GM06990 (cell line): ENCODE results near the gene ERLIN1.

Source experiments
- DNase-seq: peaks from one replicate; pipeline ENCODE4 v3.0.0-alpha.2; 2011; ENCODE audit not compliant: insufficient read length; ENCODE audit errors: extremely low read depth
- H3K27me3 ChIP-seq: replicated peaks from 2 replicates; pipeline ENCODE4 v1.6.0; 2011; ENCODE audit warnings: low read length; ENCODE audit not compliant: control insufficient read depth, insufficient read depth
- H3K36me3 ChIP-seq: 2 replicates; pipeline ENCODE4 v1.5.1; 2011; ENCODE audit warnings: low read length; ENCODE audit not compliant: control insufficient read depth, insufficient read depth
- H3K4me3 ChIP-seq: replicated peaks from 2 replicates; pipeline ENCODE4 v1.5.1; 2011; ENCODE audit warnings: low read depth, mild to moderate bottlenecking, control low read depth, low read length
- TF ChIP-seq, protein P1 (sequence below): IDR thresholded peaks from 2 replicates; pipeline ENCODE4 v1.5.1; 2011; ENCODE audit warnings: low read length, control low read depth, mild to moderate bottlenecking, inconsistent platforms; ENCODE audit not compliant: insufficient read depth, poor library complexity, severe bottlenecking

ERLIN1 gene

DNA sequence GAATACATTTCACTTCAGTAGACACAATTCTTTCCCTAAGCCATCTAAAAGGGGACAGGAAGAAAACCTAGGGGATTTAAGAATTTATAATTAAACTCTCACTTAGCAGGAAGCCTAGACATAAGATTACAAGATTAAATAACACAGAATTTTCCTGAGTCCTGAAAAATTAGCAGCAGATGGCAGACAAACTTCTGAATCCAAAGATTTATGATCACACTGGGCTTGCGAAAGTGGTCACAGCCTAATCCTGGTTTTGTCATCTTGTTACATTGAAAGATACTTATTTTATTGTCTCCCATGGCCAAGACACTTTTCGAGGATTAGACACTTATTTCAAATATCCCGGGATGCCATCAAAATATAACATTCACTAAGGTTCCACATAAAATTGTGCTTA is 2.9 kb downstream of the ERLIN1 start:
- TF ChIP-seq, protein P1, sequence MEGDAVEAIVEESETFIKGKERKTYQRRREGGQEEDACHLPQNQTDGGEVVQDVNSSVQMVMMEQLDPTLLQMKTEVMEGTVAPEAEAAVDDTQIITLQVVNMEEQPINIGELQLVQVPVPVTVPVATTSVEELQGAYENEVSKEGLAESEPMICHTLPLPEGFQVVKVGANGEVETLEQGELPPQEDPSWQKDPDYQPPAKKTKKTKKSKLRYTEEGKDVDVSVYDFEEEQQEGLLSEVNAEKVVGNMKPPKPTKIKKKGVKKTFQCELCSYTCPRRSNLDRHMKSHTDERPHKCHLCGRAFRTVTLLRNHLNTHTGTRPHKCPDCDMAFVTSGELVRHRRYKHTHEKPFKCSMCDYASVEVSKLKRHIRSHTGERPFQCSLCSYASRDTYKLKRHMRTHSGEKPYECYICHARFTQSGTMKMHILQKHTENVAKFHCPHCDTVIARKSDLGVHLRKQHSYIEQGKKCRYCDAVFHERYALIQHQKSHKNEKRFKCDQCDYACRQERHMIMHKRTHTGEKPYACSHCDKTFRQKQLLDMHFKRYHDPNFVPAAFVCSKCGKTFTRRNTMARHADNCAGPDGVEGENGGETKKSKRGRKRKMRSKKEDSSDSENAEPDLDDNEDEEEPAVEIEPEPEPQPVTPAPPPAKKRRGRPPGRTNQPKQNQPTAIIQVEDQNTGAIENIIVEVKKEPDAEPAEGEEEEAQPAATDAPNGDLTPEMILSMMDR = no peak
- no peak overlapping the region for H3K4me3 ChIP-seq
- H3K36me3 ChIP-seq = no peaks in the 10 kb centered on the region; the same call in 1 of the 2 replicates
- no peaks in the 10 kb centered on the region for H3K27me3 ChIP-seq
- no peak for DNase-seq

DNA sequence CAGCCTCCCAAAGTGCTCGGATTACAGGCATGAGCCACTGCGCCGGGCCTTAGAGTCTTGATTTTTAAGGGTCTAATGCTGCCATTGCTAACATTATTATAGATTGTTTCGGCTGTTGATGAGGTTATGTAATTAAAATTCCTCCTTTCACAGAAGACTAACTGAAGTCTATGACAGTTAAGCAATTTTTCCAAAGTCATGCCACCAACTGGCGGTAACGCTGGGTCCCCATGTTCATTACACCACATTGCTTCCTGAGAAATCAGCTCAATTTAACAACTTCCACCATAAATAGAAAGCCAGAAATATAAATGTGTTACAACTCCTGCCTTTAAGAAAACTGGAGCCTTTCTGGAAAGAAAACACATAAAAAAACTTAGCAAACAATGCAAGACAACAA is 3.5 kb downstream of the ERLIN1 start:
- H3K27me3 ChIP-seq = no peaks in the 10 kb centered on the region
- H3K4me3 ChIP-seq = no peak overlapping the region
- no peak for DNase-seq
- TF ChIP-seq, protein P1 = no peak
- no peaks in the 10 kb centered on the region; the same call in 1 of the 2 replicates for H3K36me3 ChIP-seq

DNA sequence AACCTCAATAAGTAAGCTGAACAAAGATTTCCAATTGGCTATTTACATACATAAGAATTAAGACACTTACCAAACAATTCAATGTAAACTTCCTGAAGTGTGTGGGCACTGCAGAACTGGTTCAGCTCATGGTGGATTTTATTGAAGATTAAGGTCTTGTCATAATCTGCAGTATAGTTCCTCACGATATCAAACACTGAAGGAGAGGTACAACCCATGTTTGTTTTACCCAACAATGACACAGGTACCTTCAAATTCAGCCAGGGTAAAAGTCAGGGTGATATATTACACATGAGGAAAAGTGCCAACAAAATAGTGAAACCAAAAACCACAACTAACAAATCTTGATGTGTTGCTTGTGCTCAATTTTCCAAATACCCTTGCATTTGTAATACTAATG is 10.0 kb downstream of the ERLIN1 start:
- no peak for DNase-seq
- no peaks in the 10 kb centered on the region; the same call in 1 of the 2 replicates for H3K36me3 ChIP-seq
- H3K27me3 ChIP-seq = no peaks in the 10 kb centered on the region
- H3K4me3 ChIP-seq = no peak overlapping the region
- TF ChIP-seq, protein P1 = no peak

DNA sequence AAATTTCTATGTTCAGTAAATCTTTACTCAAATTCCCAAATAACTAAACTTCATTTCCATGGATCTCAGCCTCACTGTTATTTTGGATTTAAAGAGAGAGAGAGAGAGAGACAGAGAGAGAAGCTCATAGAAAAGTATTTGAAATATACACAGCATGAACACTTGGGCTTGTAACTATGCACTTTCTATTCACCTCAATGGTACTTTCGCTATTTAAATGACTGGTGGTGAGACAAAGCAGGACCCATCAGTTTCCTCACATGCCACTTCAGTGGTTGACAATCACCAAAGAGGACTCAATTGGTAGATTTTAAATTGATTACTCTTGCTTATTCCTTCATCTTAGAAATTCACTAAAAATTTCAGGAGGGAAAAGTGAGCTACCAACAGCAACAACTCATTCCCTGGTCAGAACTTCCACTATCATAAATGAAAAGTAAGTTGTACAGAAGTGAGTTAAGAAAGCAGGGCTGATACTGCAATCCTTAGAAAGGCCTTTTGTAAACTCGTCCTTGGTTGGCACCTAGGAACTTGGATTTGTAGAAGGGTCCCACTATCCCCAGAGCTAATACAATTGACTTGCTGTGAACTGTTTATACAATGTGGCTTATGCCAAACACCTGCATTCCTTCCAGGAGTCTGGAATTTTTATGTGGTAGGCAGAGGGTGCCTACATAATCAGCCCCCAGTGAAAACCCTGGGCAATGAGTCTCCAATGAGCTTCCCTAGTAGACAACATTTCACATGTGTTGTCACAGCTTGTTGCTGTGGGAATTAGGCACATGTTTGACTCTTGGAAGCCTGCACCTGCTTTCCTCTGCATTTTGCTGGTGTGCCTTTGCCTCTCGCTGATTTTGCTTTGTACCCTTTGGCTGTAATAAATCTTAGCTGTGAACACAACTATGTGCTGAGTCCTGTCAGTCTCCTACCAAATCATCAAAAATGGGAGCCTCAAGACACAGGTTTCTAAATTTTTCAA is 10.8 kb downstream of the ERLIN1 start:
- no peaks in the 10 kb centered on the region; the same call in 1 of the 2 replicates for H3K36me3 ChIP-seq

DNA sequence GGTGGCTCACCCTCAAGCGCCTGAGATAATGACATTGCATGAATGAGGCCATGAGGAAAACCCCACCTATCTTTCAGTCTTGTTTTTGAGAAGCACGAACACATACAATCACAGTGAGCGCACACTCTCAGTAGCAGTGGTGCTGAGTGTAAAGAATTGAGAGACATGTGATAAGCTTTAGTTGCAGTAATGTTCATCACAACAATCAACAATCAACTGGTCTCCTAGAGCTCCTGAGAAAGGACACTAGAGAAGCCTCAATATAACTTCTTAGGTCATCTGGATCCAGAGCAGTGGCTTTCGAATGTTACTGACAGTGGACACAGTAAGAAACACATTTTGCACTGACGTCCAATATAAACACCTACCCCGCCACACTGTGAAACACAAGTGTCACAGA is 12.8 kb downstream of the ERLIN1 start:
- TF ChIP-seq, protein P1 = no peak
- Histone ChIP-seq H3K36me3 (no peaks in the 10 kb centered on the region; the same call in 1 of the 2 replicates), H3K4me3 (no peak overlapping the region), H3K27me3 (no peaks in the 10 kb centered on the region)
- no peak for DNase-seq

More for the DNA sequence above, 10.8 kb downstream of the ERLIN1 start:
- Histone ChIP-seq H3K4me3 (no peak overlapping the region), H3K27me3 (no peaks in the 10 kb centered on the region)
- DNase-seq = no peak
- TF ChIP-seq, protein P1 = no peak
